Measurements from ENCODE around the gene PELI1. TPM values are rescaled to one million over a fixed set of nuclear protein-coding genes. Genes with fewer than 3 reads are reported as not detected.

PELI1 gene
- total RNA-seq, 1 experiment from 2014 or later, result 61.0 TPM

DNA sequence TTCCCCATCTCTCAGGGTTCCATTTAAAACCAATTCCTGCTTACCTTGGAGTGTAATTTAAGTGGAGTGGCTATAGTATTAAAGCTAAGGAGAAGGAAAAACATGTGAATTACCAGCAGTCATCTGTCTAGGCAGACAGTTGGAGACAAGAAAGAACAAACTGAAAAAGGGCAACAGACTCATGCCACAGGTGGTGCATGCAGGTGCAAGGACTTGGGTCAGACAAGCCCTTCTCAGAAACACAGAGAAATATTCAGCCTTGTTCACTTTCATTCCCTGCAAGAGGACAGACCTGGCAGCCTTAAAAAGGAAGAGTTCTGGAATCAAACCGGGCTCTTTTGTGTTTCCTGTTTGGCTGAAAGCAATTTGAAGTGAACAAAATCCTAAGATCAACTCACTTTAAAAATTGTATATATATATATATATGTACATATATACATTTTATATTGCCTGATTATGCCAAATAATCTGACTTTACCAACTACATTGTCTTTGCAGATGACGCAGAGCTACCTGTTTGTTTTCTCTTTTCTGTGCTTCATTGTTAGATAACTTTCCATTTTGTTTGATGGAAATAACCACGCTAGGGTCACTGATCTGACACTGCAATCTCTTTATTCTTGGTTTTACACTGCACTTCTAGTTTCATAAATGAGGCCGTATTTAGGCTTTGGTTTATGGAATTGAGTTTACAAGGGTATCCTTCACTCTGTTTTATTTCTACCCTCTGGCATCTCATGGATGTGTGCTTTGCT is 89.9 kb downstream of the PELI1 start:
- Histone ChIP-seq H3K4ac (ENCODE audit: low read depth, low read length) (no peak overlapping the region), H3K79me2 (ENCODE audit: insufficient read depth, low read length) (no peaks in the 10 kb centered on the region), H2BK5ac (ENCODE audit: insufficient read length, low read length) (no peak overlapping the region), H2BK120ac (ENCODE audit: low read depth, low read length, poor library complexity, severe bottlenecking) (no peak overlapping the region), H3K79me1 (ENCODE audit: insufficient read depth, low read depth, low read length, poor library complexity, severe bottlenecking) (no peaks in the 10 kb centered on the region), H4K8ac (replicated peaks; ENCODE audit: insufficient read length, low read depth, low read length) (no peak overlapping the region), H4K5ac (ENCODE audit: insufficient read length, low read depth, low read length) (no peak overlapping the region), H4K20me1 (ENCODE audit: control insufficient read depth, insufficient read depth, insufficient read length) (no peaks in the 10 kb centered on the region), H2BK15ac (ENCODE audit: low read depth, low read length) (no peak overlapping the region), H3K23me2 (ENCODE audit: insufficient read length, low read depth, low read length, poor library complexity, severe bottlenecking) (no peaks in the 10 kb centered on the region), H3K56ac (ENCODE audit: insufficient read length, low read depth, low read length) (no peak overlapping the region), H3K14ac (ENCODE audit: insufficient read depth, low read length) (no peak overlapping the region), H3K9ac (ENCODE audit: extremely low read depth, insufficient read length, low read length) (no peak overlapping the region), H2BK12ac (ENCODE audit: insufficient read length, low read depth, low read length) (no peak overlapping the region), H3K4me2 (ENCODE audit: insufficient read depth, insufficient read length, low read length) (no peak overlapping the region), H3T11ph (ENCODE audit: low read length) (no peak overlapping the region), H3K27me3 (ENCODE audit: insufficient read depth, low read length) (no peaks in the 10 kb centered on the region), H2AFZ (ENCODE audit: low read length) (no peak overlapping the region), H4K91ac (ENCODE audit: insufficient read length, low read depth, low read length) (no peak overlapping the region), H3K23ac (ENCODE audit: insufficient read length, low read depth, low read length) (no peak overlapping the region), H2BK20ac (ENCODE audit: low read depth, low read length, poor library complexity, severe bottlenecking) (no peak overlapping the region), H3K18ac (ENCODE audit: insufficient read length, low read depth, low read length) (no peak overlapping the region), H3K9me3 (ENCODE audit: control insufficient read depth, low read depth, low read length) (no peaks in the 10 kb centered on the region), H3K27ac (ENCODE audit: insufficient read length, low read depth, low read length) (no peak overlapping the region), H2AK5ac (ENCODE audit: insufficient read length, low read length) (no peak overlapping the region), H3K4me1 (ENCODE audit: insufficient read depth, low read length) (no peaks in the 10 kb centered on the region; the same call in 1 of the 2 replicates)
- Mint-ChIP-seq H3K9me3 (no peaks in the 10 kb centered on the region), H3K4me1 (peaks cover 36 to 37% of the 10 kb centered on the region in 2 experiments), H3K36me3 (ENCODE audit: insufficient read depth in 1 of 3, low read depth in 3 of 3) (no peaks in the 10 kb centered on the region; a peak in 1 of 7 replicates), H3K4me3 (no peak overlapping the region), H3K27ac (no peak overlapping the region; a peak in 2 of 7 replicates), H3K27me3 (ENCODE audit: low read depth) (no peaks in the 10 kb centered on the region)
- WGBS (ENCODE audit: extremely low coverage, insufficient read length, low lambda C conversion rate), result no CpG with 5 or more reads among the region's 4 CpGs
- TF ChIP-seq, protein P1, sequence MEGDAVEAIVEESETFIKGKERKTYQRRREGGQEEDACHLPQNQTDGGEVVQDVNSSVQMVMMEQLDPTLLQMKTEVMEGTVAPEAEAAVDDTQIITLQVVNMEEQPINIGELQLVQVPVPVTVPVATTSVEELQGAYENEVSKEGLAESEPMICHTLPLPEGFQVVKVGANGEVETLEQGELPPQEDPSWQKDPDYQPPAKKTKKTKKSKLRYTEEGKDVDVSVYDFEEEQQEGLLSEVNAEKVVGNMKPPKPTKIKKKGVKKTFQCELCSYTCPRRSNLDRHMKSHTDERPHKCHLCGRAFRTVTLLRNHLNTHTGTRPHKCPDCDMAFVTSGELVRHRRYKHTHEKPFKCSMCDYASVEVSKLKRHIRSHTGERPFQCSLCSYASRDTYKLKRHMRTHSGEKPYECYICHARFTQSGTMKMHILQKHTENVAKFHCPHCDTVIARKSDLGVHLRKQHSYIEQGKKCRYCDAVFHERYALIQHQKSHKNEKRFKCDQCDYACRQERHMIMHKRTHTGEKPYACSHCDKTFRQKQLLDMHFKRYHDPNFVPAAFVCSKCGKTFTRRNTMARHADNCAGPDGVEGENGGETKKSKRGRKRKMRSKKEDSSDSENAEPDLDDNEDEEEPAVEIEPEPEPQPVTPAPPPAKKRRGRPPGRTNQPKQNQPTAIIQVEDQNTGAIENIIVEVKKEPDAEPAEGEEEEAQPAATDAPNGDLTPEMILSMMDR (conservative IDR thresholded peaks at IDR 0.05), result no peak
- DNase-seq, result no peak

Measured in H9 (cell line).